Measurements from ENCODE around the gene ITGB1.

Gene ITGB1

GRCh38 chr10:32943854-32944661 lies 14.0 kb downstream of the ITGB1 start:
- Histone ChIP-seq H3K4me3 (ENCODE audit: low read length in 2 of 2) (peak overlapping the region in 1 of 2 donors; percentile 4), H3K4me1 (ENCODE audit: control insufficient read depth, insufficient read depth, low read length) (peaks cover 37% of the 10 kb centered on the region), H3K9ac (ENCODE audit: low read length in 2 of 2) (no peak overlapping the region), H3K27ac (ENCODE audit: low read length) (peak overlapping the region; percentile 33), H3K9me3 (ENCODE audit: control insufficient read depth in 2 of 2, low read length in 2 of 2) (no peaks in the 10 kb centered on the region), H3K36me3 (ENCODE audit: control insufficient read depth in 2 of 2, insufficient read depth in 2 of 2, low read length in 2 of 2) (no peaks in the 10 kb centered on the region), H3K27me3 (ENCODE audit: control insufficient read depth in 1 of 2, insufficient read depth in 2 of 2, low read length in 2 of 2) (no peaks in the 10 kb centered on the region)

- H3K9me3 ChIP-seq (ENCODE audit: control insufficient read depth in 2 of 2, low read length in 2 of 2), result no peaks in the 10 kb centered on the region
- H3K27me3 ChIP-seq (ENCODE audit: control insufficient read depth in 1 of 2, insufficient read depth in 2 of 2, low read length in 2 of 2), result no peaks in the 10 kb centered on the region
- no peak overlapping the region for H3K4me3 ChIP-seq (ENCODE audit: low read length in 2 of 2)
- no peak overlapping the region for H3K9ac ChIP-seq (ENCODE audit: low read length in 2 of 2)
- peak overlapping the region; percentile 33 for H3K27ac ChIP-seq (ENCODE audit: low read length)
- H3K36me3 ChIP-seq (ENCODE audit: control insufficient read depth in 2 of 2, insufficient read depth in 2 of 2, low read length in 2 of 2), result no peaks in the 10 kb centered on the region
- peaks cover 44% of the 10 kb centered on the region for H3K4me1 ChIP-seq (ENCODE audit: control insufficient read depth, insufficient read depth, low read length)
Measured at GRCh38 chr10:32943395-32943794, 14.6 kb downstream of the ITGB1 start.

GRCh38 chr10:32942081-32942480 lies 15.9 kb downstream of the ITGB1 start:
- no peaks in the 10 kb centered on the region for H3K27me3 ChIP-seq (ENCODE audit: control insufficient read depth in 1 of 2, insufficient read depth in 2 of 2, low read length in 2 of 2)
- peaks cover 51% of the 10 kb centered on the region for H3K4me1 ChIP-seq (ENCODE audit: control insufficient read depth, insufficient read depth, low read length)
- no peaks in the 10 kb centered on the region for H3K9me3 ChIP-seq (ENCODE audit: control insufficient read depth in 2 of 2, low read length in 2 of 2)
- H3K36me3 ChIP-seq (ENCODE audit: control insufficient read depth in 2 of 2, insufficient read depth in 2 of 2, low read length in 2 of 2), result no peaks in the 10 kb centered on the region
- peak overlapping the region; percentile 31 for H3K27ac ChIP-seq (ENCODE audit: low read length)
- peak overlapping the region in 1 of 2 donors; percentile 29 for H3K4me3 ChIP-seq (ENCODE audit: low read length in 2 of 2)
- H3K9ac ChIP-seq (ENCODE audit: low read length in 2 of 2), result no peak overlapping the region

GRCh38 chr10:32941357-32941756 lies 16.7 kb downstream of the ITGB1 start:
- peak overlapping the region; percentile 10 to 29 for H3K4me3 ChIP-seq (ENCODE audit: low read length in 2 of 2)
- no peaks in the 10 kb centered on the region for H3K36me3 ChIP-seq (ENCODE audit: control insufficient read depth in 2 of 2, insufficient read depth in 2 of 2, low read length in 2 of 2)
- no peak overlapping the region for H3K9ac ChIP-seq (ENCODE audit: low read length in 2 of 2)
- H3K27me3 ChIP-seq (ENCODE audit: control insufficient read depth in 1 of 2, insufficient read depth in 2 of 2, low read length in 2 of 2), result no peaks in the 10 kb centered on the region
- H3K4me1 ChIP-seq (ENCODE audit: control insufficient read depth, insufficient read depth, low read length), result peaks cover 51% of the 10 kb centered on the region
- H3K27ac ChIP-seq (ENCODE audit: low read length), result peak overlapping the region; percentile 31
- no peaks in the 10 kb centered on the region for H3K9me3 ChIP-seq (ENCODE audit: control insufficient read depth in 2 of 2, low read length in 2 of 2)

GRCh38 chr10:32940321-32941301 lies 17.4 kb downstream of the ITGB1 start:
- H3K27ac ChIP-seq (ENCODE audit: low read length), result no peak overlapping the region
- H3K27me3 ChIP-seq (ENCODE audit: control insufficient read depth in 1 of 2, insufficient read depth in 2 of 2, low read length in 2 of 2), result no peaks in the 10 kb centered on the region
- H3K9me3 ChIP-seq (ENCODE audit: control insufficient read depth in 2 of 2, low read length in 2 of 2), result no peaks in the 10 kb centered on the region
- no peak overlapping the region for H3K4me3 ChIP-seq (ENCODE audit: low read length in 2 of 2)
- H3K4me1 ChIP-seq (ENCODE audit: control insufficient read depth, insufficient read depth, low read length), result peaks cover 51% of the 10 kb centered on the region
- no peaks in the 10 kb centered on the region for H3K36me3 ChIP-seq (ENCODE audit: control insufficient read depth in 2 of 2, insufficient read depth in 2 of 2, low read length in 2 of 2)
- H3K9ac ChIP-seq (ENCODE audit: low read length in 2 of 2), result no peak overlapping the region

- no peaks in the 10 kb centered on the region for H3K9me3 ChIP-seq (ENCODE audit: control insufficient read depth in 2 of 2, low read length in 2 of 2)
- peak overlapping the region; percentile 84 for H3K27ac ChIP-seq (ENCODE audit: low read length)
- peaks cover 4 to 7% of the 10 kb centered on the region in 2 donors for H3K36me3 ChIP-seq (ENCODE audit: control insufficient read depth in 2 of 2, insufficient read depth in 2 of 2, low read length in 2 of 2)
- H3K9ac ChIP-seq (ENCODE audit: low read length in 2 of 2), result no peak overlapping the region
- no peaks in the 10 kb centered on the region for H3K27me3 ChIP-seq (ENCODE audit: control insufficient read depth in 1 of 2, insufficient read depth in 2 of 2, low read length in 2 of 2)
- H3K4me1 ChIP-seq (ENCODE audit: control insufficient read depth, insufficient read depth, low read length), result peaks cover 49% of the 10 kb centered on the region
- H3K4me3 ChIP-seq (ENCODE audit: low read length in 2 of 2), result peak overlapping the region; percentile 12 to 61
Measured at GRCh38 chr10:32939296-32940111, 18.5 kb downstream of the ITGB1 start.

GRCh38 chr10:32938554-32939061 lies 19.4 kb downstream of the ITGB1 start:
- Histone ChIP-seq H3K4me1 (ENCODE audit: control insufficient read depth, insufficient read depth, low read length) (peaks cover 44% of the 10 kb centered on the region), H3K9ac (ENCODE audit: low read length in 2 of 2) (peak overlapping the region; percentile 40 to 55), H3K9me3 (ENCODE audit: control insufficient read depth in 2 of 2, low read length in 2 of 2) (no peaks in the 10 kb centered on the region), H3K27ac (ENCODE audit: low read length) (peak overlapping the region; percentile 84), H3K4me3 (ENCODE audit: low read length in 2 of 2) (peak overlapping the region; percentile 20 to 61), H3K27me3 (ENCODE audit: control insufficient read depth in 1 of 2, insufficient read depth in 2 of 2, low read length in 2 of 2) (no peaks in the 10 kb centered on the region), H3K36me3 (ENCODE audit: control insufficient read depth in 2 of 2, insufficient read depth in 2 of 2, low read length in 2 of 2) (peaks cover 4 to 13% of the 10 kb centered on the region in 2 donors)

GRCh38 chr10:32937911-32938424 lies 20.1 kb downstream of the ITGB1 start:
- Histone ChIP-seq H3K4me1 (ENCODE audit: control insufficient read depth, insufficient read depth, low read length) (peaks cover 40% of the 10 kb centered on the region), H3K9ac (ENCODE audit: low read length in 2 of 2) (peak overlapping the region; percentile 55 to 57), H3K9me3 (ENCODE audit: control insufficient read depth in 2 of 2, low read length in 2 of 2) (no peaks in the 10 kb centered on the region), H3K27me3 (ENCODE audit: control insufficient read depth in 1 of 2, insufficient read depth in 2 of 2, low read length in 2 of 2) (no peaks in the 10 kb centered on the region), H3K4me3 (ENCODE audit: low read length in 2 of 2) (peak overlapping the region; percentile 12 to 61), H3K36me3 (ENCODE audit: control insufficient read depth in 2 of 2, insufficient read depth in 2 of 2, low read length in 2 of 2) (peaks cover 4 to 13% of the 10 kb centered on the region in 2 donors), H3K27ac (ENCODE audit: low read length) (peak overlapping the region; percentile 84)

- H3K9ac ChIP-seq (ENCODE audit: low read length in 2 of 2), result no peak overlapping the region
- peaks cover 12 to 18% of the 10 kb centered on the region in 2 donors for H3K36me3 ChIP-seq (ENCODE audit: control insufficient read depth in 2 of 2, insufficient read depth in 2 of 2, low read length in 2 of 2)
- no peak overlapping the region for H3K27ac ChIP-seq (ENCODE audit: low read length)
- H3K9me3 ChIP-seq (ENCODE audit: control insufficient read depth in 2 of 2, low read length in 2 of 2), result no peaks in the 10 kb centered on the region
- H3K4me3 ChIP-seq (ENCODE audit: low read length in 2 of 2), result no peak overlapping the region
- no peaks in the 10 kb centered on the region for H3K4me1 ChIP-seq (ENCODE audit: control insufficient read depth, insufficient read depth, low read length)
- no peaks in the 10 kb centered on the region for H3K27me3 ChIP-seq (ENCODE audit: control insufficient read depth in 1 of 2, insufficient read depth in 2 of 2, low read length in 2 of 2)
Measured at GRCh38 chr10:32932225-32932729, 25.8 kb downstream of the ITGB1 start.
